ENCODE results near the gene VPS33A. TPM values are rescaled to one million over a fixed set of nuclear protein-coding genes. Genes with fewer than 3 reads are reported as not detected.

VPS33A gene
- total RNA-seq, 1 donor from 2014 or later: 22.2 TPM

GRCh38 chr12:122298071-122298748 lies 31.9 kb upstream of the VPS33A start:
- Mint-ChIP-seq H3K9me3 (ENCODE audit: unreplicated experiment) (peaks cover 5% of the 10 kb centered on the region), H3K36me3 (ENCODE audit: unreplicated experiment) (peaks cover 46% of the 10 kb centered on the region), H3K27ac (ENCODE audit: unreplicated experiment) (no peak overlapping the region), H3K27me3 (ENCODE audit: unreplicated experiment) (no peaks in the 10 kb centered on the region), H3K4me1 (ENCODE audit: unreplicated experiment) (no peaks in the 10 kb centered on the region), H3K4me3 (ENCODE audit: unreplicated experiment) (no peak overlapping the region)
- TF ChIP-seq, protein P1, sequence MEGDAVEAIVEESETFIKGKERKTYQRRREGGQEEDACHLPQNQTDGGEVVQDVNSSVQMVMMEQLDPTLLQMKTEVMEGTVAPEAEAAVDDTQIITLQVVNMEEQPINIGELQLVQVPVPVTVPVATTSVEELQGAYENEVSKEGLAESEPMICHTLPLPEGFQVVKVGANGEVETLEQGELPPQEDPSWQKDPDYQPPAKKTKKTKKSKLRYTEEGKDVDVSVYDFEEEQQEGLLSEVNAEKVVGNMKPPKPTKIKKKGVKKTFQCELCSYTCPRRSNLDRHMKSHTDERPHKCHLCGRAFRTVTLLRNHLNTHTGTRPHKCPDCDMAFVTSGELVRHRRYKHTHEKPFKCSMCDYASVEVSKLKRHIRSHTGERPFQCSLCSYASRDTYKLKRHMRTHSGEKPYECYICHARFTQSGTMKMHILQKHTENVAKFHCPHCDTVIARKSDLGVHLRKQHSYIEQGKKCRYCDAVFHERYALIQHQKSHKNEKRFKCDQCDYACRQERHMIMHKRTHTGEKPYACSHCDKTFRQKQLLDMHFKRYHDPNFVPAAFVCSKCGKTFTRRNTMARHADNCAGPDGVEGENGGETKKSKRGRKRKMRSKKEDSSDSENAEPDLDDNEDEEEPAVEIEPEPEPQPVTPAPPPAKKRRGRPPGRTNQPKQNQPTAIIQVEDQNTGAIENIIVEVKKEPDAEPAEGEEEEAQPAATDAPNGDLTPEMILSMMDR (IDR thresholded peaks at IDR 0.05): no peak
- peak; percentile 73 for DNase-seq (ENCODE audit: extremely low spot score, unreplicated experiment)

DNA sequence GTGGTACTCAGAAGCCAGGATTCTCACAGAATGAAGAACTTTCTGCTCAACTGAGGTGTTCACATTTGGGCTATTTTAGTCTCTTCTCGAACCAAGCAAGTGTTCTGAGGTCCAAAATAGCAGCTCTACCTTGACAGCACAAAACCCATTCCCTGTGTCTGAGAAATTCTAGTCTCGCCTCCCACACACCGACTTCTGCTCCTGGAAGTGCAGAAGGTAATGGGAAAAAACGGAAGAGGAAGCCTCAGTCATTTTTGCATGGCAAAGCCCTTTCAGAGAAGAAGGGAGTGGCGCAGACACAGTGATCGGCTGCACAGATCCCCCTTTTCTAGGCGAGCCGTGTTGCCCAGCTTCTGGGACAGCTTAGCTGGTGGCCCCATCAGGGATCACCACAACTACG lies 31.2 kb upstream of the VPS33A start:
- peaks cover 5% of the 10 kb centered on the region for H3K9me3 Mint-ChIP-seq (ENCODE audit: unreplicated experiment)
- H3K4me1 Mint-ChIP-seq (ENCODE audit: unreplicated experiment): no peaks in the 10 kb centered on the region
- H3K36me3 Mint-ChIP-seq (ENCODE audit: unreplicated experiment): peaks cover 43% of the 10 kb centered on the region
- H3K27ac Mint-ChIP-seq (ENCODE audit: unreplicated experiment): no peak overlapping the region
- DNase-seq (ENCODE audit: extremely low spot score, unreplicated experiment): no peak
- H3K27me3 Mint-ChIP-seq (ENCODE audit: unreplicated experiment): no peaks in the 10 kb centered on the region
- H3K4me3 Mint-ChIP-seq (ENCODE audit: unreplicated experiment): no peak overlapping the region
- TF ChIP-seq, protein P1 (IDR thresholded peaks at IDR 0.05): no peak

- Mint-ChIP-seq H3K36me3 (ENCODE audit: unreplicated experiment) (peaks cover 42% of the 10 kb centered on the region), H3K4me3 (ENCODE audit: unreplicated experiment) (no peak overlapping the region), H3K27ac (ENCODE audit: unreplicated experiment) (no peak overlapping the region), H3K4me1 (ENCODE audit: unreplicated experiment) (no peaks in the 10 kb centered on the region), H3K27me3 (ENCODE audit: unreplicated experiment) (no peaks in the 10 kb centered on the region), H3K9me3 (ENCODE audit: unreplicated experiment) (peaks cover 5% of the 10 kb centered on the region)
- TF ChIP-seq, protein P1 (IDR thresholded peaks at IDR 0.05): no peak
- DNase-seq (ENCODE audit: extremely low spot score, unreplicated experiment): no peak
Observed at GRCh38 chr12:122295877-122296276, 29.6 kb upstream of the VPS33A start.

DNA sequence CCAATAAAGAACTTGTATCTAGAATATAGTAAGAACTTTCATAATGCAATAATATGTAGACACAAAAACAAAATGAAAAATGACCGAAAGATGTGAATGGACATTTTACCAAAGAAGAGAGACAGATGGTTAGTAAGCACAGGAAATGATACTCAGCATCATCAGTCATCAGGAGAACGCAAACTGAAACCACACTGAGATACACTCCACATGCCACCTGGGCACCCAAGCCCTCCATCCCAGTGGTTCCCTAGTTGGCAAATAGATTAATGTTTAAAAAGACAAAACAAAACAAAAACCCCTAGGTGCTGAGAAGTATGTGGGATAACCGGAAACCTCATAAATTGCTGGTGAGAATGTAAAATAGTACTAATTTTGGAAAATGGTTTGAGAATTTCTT lies 26.8 kb upstream of the VPS33A start:
- DNase-seq (ENCODE audit: extremely low spot score, unreplicated experiment): no peak
- Mint-ChIP-seq H3K36me3 (ENCODE audit: unreplicated experiment) (peaks cover 36% of the 10 kb centered on the region), H3K27me3 (ENCODE audit: unreplicated experiment) (no peaks in the 10 kb centered on the region), H3K4me3 (ENCODE audit: unreplicated experiment) (no peak overlapping the region), H3K9me3 (ENCODE audit: unreplicated experiment) (peaks cover 5% of the 10 kb centered on the region), H3K27ac (ENCODE audit: unreplicated experiment) (no peak overlapping the region), H3K4me1 (ENCODE audit: unreplicated experiment) (peaks cover 5% of the 10 kb centered on the region)
- TF ChIP-seq, protein P1 (IDR thresholded peaks at IDR 0.05): no peak

GRCh38 chr12:122291431-122291830 lies 25.1 kb upstream of the VPS33A start:
- DNase-seq (ENCODE audit: extremely low spot score, unreplicated experiment): no peak
- H3K36me3 Mint-ChIP-seq (ENCODE audit: unreplicated experiment): peaks cover 30% of the 10 kb centered on the region
- TF ChIP-seq, protein P1 (IDR thresholded peaks at IDR 0.05): no peak
- no peaks in the 10 kb centered on the region for H3K27me3 Mint-ChIP-seq (ENCODE audit: unreplicated experiment)
- H3K27ac Mint-ChIP-seq (ENCODE audit: unreplicated experiment): no peak overlapping the region
- H3K4me3 Mint-ChIP-seq (ENCODE audit: unreplicated experiment): no peak overlapping the region
- H3K4me1 Mint-ChIP-seq (ENCODE audit: unreplicated experiment): peaks cover 5% of the 10 kb centered on the region
- H3K9me3 Mint-ChIP-seq (ENCODE audit: unreplicated experiment): peaks cover 5% of the 10 kb centered on the region

Data from osteocyte (in vitro differentiated cells).